ENCODE measurements around the gene TUBB4B. TPM values are rescaled to one million over a fixed set of nuclear protein-coding genes. Genes with fewer than 3 reads are reported as not detected.

The TUBB4B gene
- total RNA-seq, 2 experiments from 2014 or later, result 314 to 319 TPM

DNA sequence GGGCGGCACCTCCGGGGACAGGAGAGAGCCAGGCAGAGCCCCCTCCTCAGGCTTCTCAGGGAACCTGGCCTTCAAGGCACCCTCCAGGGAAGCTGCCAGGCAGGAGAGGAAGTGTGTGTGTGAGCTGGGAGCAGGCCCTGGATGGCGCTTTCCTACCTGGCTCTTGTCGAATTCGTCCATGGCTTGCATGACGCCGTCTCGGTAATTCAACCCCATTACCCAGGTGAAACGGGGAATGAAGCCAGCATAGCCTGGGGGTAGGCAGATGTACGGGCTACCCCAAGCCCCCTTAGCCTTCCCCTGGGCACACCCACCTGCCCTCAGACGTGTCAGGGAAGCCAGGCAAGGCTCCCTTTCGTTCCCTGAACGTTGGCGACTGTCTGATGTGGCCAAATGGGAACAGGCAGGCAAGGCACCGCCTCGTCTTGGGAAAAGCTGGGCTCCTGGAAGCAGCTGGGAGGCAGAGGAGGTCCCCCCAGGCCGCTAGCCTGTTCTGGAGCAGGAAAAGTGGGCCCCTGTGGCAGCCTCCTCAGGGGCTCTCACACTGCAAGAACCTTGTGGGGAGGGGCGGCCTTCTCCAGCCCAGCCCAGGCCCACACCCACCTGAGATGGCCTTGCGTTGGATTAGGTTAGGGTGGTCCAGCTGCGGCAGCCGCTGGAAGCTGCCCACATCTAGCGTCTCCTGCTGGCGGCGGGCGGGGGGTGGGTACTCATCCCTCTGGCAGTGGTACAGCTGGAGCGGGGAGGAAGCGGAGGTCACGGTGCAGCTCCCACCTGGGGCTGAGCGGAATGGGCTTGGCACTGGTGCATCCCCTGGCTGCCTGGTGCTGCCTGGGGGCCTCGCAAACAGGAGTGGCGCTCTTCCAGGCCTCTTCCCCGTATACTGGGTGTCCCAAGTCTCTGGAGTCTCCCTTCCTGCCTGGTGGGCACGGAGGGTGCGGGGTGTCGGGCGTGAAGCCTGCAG, 3.7 kb downstream of the TUBB4B start:
- no peak overlapping the region for H3K4me3 Mint-ChIP-seq
- H3K27me3 Mint-ChIP-seq, result no peaks in the 10 kb centered on the region
- H3K9me3 Mint-ChIP-seq, result no peaks in the 10 kb centered on the region
- DNase-seq, result no peak
- peaks cover 30% of the 10 kb centered on the region for H3K36me3 Mint-ChIP-seq (ENCODE audit: low read depth)
- H3K27ac Mint-ChIP-seq, result no peak overlapping the region
- POLR2A ChIA-PET, result interaction anchor here (0.5 to 10.4 kb wide), 5 partner anchors 8 to 705 kb away, joined by 3 to 251 read pairs (median 4); partner anchors contain the start of genes NELFB and STPG3
- peaks cover 25% of the 10 kb centered on the region for H3K4me1 Mint-ChIP-seq
- CTCF ChIA-PET, result no interaction called here

- Mint-ChIP-seq H3K36me3 (ENCODE audit: low read depth) (peaks cover 30% of the 10 kb centered on the region), H3K27ac (no peak overlapping the region), H3K9me3 (no peaks in the 10 kb centered on the region), H3K4me3 (no peak overlapping the region), H3K27me3 (no peaks in the 10 kb centered on the region), H3K4me1 (peaks cover 24% of the 10 kb centered on the region)
- DNase-seq, result no peak
- CTCF ChIA-PET, result interaction anchor here (0.8 kb wide), 1 partner anchor 9 kb away, joined by 3 read pairs; no protein-coding TSS in a partner anchor
- POLR2A ChIA-PET, result interaction anchor here (1.3 to 10.4 kb wide), 2 partner anchors 7 to 131 kb away, joined by 3 to 251 read pairs; partner anchors contain the start of genes DPP7, NELFB and STPG3
Observed at GRCh38 chr9:137245450-137246421, 4.6 kb downstream of the TUBB4B start.

- H3K9me3 Mint-ChIP-seq, result no peaks in the 10 kb centered on the region
- ChIA-PET POLR2A (interaction anchor here (1.0 to 12.2 kb wide), 2 partner anchors 6 to 9 kb away, joined by 4 to 251 read pairs; partner anchors contain the start of gene TUBB4B), CTCF (no interaction called here)
- H3K27me3 Mint-ChIP-seq, result no peaks in the 10 kb centered on the region
- no peak for DNase-seq
- no peak overlapping the region for H3K27ac Mint-ChIP-seq
- peaks cover 19% of the 10 kb centered on the region for H3K4me1 Mint-ChIP-seq
- peaks cover 20% of the 10 kb centered on the region for H3K36me3 Mint-ChIP-seq (ENCODE audit: low read depth)
- no peak overlapping the region for H3K4me3 Mint-ChIP-seq
Observed at GRCh38 chr9:137247135-137247915, 6.2 kb downstream of the TUBB4B start.

DNA sequence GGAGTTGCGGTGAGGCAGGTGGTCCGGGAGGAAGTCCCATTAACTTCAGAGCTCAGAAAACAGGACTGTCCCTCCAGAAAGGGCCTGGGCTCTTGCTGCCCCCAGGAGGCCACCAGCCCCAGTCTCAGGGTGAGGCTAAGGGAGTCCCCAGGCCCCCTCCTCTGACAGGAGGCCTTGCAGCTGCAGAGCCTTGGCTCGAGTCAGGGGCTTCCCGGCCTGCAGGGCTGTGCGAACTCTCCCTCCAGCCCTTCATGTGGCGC, 6.8 kb downstream of the TUBB4B start:
- peaks cover 14% of the 10 kb centered on the region for H3K4me1 Mint-ChIP-seq
- no peak for DNase-seq
- ChIA-PET CTCF (no interaction called here), POLR2A (interaction anchor here (1.0 to 12.2 kb wide), 2 partner anchors 7 to 8 kb away, joined by 4 to 251 read pairs; partner anchors contain the start of gene TUBB4B)
- no peak overlapping the region for H3K4me3 Mint-ChIP-seq
- peaks cover 15% of the 10 kb centered on the region for H3K36me3 Mint-ChIP-seq (ENCODE audit: low read depth)
- H3K27ac Mint-ChIP-seq, result no peak overlapping the region
- H3K9me3 Mint-ChIP-seq, result no peaks in the 10 kb centered on the region
- no peaks in the 10 kb centered on the region for H3K27me3 Mint-ChIP-seq

- Mint-ChIP-seq H3K27me3 (peaks cover 3% of the 10 kb centered on the region), H3K27ac (no peak overlapping the region), H3K4me1 (peaks cover 5% of the 10 kb centered on the region), H3K4me3 (no peak overlapping the region), H3K36me3 (ENCODE audit: low read depth) (peaks cover under 1% of the 10 kb centered on the region), H3K9me3 (no peaks in the 10 kb centered on the region)
- no peak for DNase-seq
- POLR2A ChIA-PET, result interaction anchor here (12.2 kb wide), 1 partner anchor 10 kb away, joined by 251 read pairs; the partner anchor contains the start of gene TUBB4B
- CTCF ChIA-PET, result no interaction called here
Observed at GRCh38 chr9:137250329-137251193, 9.5 kb downstream of the TUBB4B start.

GRCh38 chr9:137251194-137251461, 10.0 kb downstream of the TUBB4B start, which contains the start of gene STPG3:
STPG3 (plus strand) TSS chr9:137251286; CDS start chr9:137251287, 1 bp downstream.
- no peak for DNase-seq
- peaks cover 6% of the 10 kb centered on the region for H3K36me3 Mint-ChIP-seq (ENCODE audit: low read depth)
- peaks cover 3% of the 10 kb centered on the region for H3K27me3 Mint-ChIP-seq
- POLR2A ChIA-PET, result interaction anchor here (12.2 kb wide), 1 partner anchor 10 kb away, joined by 251 read pairs; the partner anchor contains the start of gene TUBB4B
- CTCF ChIA-PET, result no interaction called here
- no peak within 1 kb of the TSS for H3K4me3 Mint-ChIP-seq
- H3K27ac Mint-ChIP-seq, result no peak within 1 kb of the TSS
- no peaks in the 10 kb centered on the region for H3K9me3 Mint-ChIP-seq
- peaks cover 8% of the 10 kb centered on the region for H3K4me1 Mint-ChIP-seq

- CTCF ChIA-PET, result no interaction called here
- Mint-ChIP-seq H3K27ac (no peak overlapping the region), H3K36me3 (ENCODE audit: low read depth) (peaks cover 10% of the 10 kb centered on the region), H3K9me3 (no peaks in the 10 kb centered on the region), H3K4me3 (no peak overlapping the region), H3K27me3 (peaks cover 3% of the 10 kb centered on the region), H3K4me1 (peaks cover 14% of the 10 kb centered on the region)
- no peak for DNase-seq
- POLR2A ChIA-PET, result interaction anchor here (12.2 kb wide), 1 partner anchor 11 kb away, joined by 251 read pairs; the partner anchor contains the start of gene TUBB4B
Observed at GRCh38 chr9:137251490-137252268, 10.6 kb downstream of the TUBB4B start.

- no peaks in the 10 kb centered on the region for H3K9me3 Mint-ChIP-seq
- H3K27me3 Mint-ChIP-seq, result peaks cover 3% of the 10 kb centered on the region
- peaks cover 15% of the 10 kb centered on the region for H3K36me3 Mint-ChIP-seq (ENCODE audit: low read depth)
- ChIA-PET CTCF (interaction anchor here (2.6 kb wide), 1 partner anchor 13 kb away, joined by 12 read pairs; the partner anchor contains the start of gene TUBB4B), POLR2A (interaction anchor here (1.2 to 12.2 kb wide), 3 partner anchors 12 to 123 kb away, joined by 6 to 251 read pairs (median 9); partner anchors contain the start of genes NDOR1, TMEM203 and TUBB4B)
- H3K27ac Mint-ChIP-seq, result no peak overlapping the region
- peaks cover 18% of the 10 kb centered on the region for H3K4me1 Mint-ChIP-seq
- H3K4me3 Mint-ChIP-seq, result no peak overlapping the region
- no peak for DNase-seq
Observed at GRCh38 chr9:137252555-137253506, 11.7 kb downstream of the TUBB4B start.

DNA sequence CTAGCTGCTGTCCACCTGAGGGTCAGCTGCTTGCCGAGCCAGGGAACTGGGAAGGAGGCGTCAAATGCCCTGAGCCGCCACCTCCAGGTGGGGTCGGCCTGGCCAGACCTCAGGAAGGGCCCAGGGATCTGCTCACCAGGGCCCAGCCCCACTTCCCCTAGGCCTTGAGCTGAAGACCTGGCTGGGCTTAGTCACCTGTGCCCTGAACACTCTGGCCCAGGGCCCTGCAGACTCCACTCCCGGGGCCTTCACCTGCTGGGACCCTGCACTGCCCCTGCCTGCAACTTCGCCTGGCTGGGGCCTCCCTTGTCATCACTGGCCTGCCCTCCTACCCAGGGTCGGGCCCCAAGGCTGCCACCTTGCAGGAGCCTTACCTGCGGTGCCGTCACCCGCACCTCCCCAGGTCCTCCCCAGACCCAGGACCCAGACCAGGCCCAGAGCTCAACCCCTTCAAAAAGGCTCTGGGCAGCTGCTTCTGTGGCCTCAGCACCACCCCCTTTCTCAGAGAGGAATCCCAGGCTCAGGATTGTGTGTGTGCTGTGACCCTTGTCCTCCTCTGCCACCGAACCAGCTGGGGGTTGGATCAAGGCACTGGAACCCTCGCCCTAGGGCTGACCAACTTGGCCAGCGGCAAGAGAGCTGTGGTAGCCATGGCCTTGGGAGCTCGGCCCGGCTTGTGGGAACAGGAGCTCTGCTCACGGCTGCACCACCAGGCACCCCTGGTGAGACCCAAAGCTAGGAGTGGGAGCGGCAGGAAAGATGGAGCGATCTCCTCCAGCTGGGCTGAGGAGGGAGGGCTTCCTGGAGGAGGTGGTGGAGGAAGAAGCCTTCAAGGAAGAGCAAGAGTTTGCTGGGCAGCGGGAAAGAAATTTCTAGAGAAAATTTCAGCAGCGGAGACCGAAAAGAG, 12.9 kb downstream of the TUBB4B start:
- Mint-ChIP-seq H3K36me3 (ENCODE audit: low read depth) (peaks cover 18% of the 10 kb centered on the region), H3K27me3 (peaks cover 3% of the 10 kb centered on the region), H3K4me3 (peak overlapping the region; percentile 83), H3K4me1 (peaks cover 18% of the 10 kb centered on the region), H3K27ac (peak overlapping the region; percentile 69), H3K9me3 (no peaks in the 10 kb centered on the region)
- DNase-seq, result no peak
- POLR2A ChIA-PET, result interaction anchor here (0.9 to 12.2 kb wide), 9 partner anchors 13 to 184 kb away, joined by 3 to 251 read pairs (median 6); partner anchors contain the start of genes CYSRT1, NDOR1, TMEM203 and TOR4A
- CTCF ChIA-PET, result interaction anchor here (0.7 to 2.6 kb wide), 6 partner anchors 11 to 219 kb away, joined by 3 to 12 read pairs (median 6); partner anchors contain the start of gene TUBB4B

Data from activated CD4-positive, alpha-beta memory T cell treated with anti-CD3 and anti-CD28 coated beads, Interleukin-2, amount 10 ng/mL, durations not matched to agents 7 days and 5 days (primary cell).